22Rv1 (cell line): ENCODE results near the gene CD99L2.
"Not testable (repeated sequence)": the region's sequence is repeated elsewhere in the genome, so short reads cannot be mapped to it uniquely, and the experiment has no call there.

Source experiments
- H3K27ac ChIP-seq: fragments of 450-650 bp; 2 replicates; pipeline ENCODE4 v1.5.1; 2017
- ZFX ChIP-seq: fragments of 450-650 bp; IDR thresholded peaks from 2 replicates; pipeline ENCODE4 v1.6.1; 2017; ENCODE audit warnings: antibody characterized with exemption, borderline replicate concordance
- TF ChIP-seq, protein P1 (sequence below): fragments of 450-650 bp; IDR thresholded peaks from 2 replicates; pipeline ENCODE4 v1.5.1; 2017; ENCODE audit warnings: mild to moderate bottlenecking

Gene CD99L2

DNA sequence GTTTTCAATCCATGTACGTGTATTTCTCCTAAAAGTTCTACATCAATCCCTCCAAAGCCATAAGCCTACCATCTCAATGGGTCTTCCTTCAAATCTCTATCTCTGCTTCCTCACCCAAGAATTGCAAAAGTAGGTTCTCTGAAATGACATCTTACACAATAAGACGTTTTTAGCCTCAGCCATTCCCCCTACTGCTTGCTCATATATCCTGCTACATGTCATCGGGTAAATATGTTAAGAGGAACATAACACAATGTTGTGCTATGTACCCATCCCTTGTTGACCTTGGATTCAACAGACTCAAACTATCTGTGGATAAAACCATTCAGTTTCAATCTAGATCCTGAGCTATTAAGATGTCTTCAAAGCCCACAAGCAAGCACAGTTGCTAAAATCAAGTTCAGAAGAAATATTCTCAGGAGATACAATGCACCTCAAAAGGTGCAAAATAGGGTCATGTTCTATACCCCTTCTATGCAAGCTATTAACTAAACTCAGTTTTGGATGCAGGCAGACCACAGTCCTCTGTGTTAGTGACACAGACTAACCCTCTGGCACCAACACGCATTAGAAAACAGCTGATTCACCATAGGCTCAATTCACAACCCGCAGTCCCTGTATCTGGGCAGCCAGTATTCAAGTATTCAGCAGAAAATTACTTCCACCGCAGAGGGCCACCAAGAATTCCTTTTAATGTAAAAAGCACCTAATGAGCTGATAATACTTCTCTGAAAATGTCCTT, 56.8 kb downstream of the CD99L2 start:
- H3K27ac ChIP-seq, result no peak overlapping the region

DNA sequence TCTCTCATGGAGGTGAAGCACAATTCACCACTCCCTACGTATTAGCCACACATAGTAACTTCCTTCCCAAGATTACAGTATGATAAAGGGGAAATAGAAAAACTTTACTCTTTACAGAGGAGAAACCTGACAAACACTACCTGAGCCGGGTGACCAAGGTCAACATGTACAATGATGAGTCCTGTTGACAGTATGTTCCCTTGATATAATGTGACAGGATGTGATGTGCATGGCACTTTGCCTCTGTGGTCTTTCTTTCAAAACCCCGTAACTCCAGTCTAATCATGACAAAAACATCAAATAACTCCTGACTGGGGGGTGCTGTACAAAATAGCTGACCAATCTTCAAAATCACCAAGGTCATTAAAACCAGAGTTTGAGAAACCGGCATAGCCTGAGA, 60.6 kb downstream of the CD99L2 start:
- no peak overlapping the region for H3K27ac ChIP-seq
- TF ChIP-seq, protein P1, sequence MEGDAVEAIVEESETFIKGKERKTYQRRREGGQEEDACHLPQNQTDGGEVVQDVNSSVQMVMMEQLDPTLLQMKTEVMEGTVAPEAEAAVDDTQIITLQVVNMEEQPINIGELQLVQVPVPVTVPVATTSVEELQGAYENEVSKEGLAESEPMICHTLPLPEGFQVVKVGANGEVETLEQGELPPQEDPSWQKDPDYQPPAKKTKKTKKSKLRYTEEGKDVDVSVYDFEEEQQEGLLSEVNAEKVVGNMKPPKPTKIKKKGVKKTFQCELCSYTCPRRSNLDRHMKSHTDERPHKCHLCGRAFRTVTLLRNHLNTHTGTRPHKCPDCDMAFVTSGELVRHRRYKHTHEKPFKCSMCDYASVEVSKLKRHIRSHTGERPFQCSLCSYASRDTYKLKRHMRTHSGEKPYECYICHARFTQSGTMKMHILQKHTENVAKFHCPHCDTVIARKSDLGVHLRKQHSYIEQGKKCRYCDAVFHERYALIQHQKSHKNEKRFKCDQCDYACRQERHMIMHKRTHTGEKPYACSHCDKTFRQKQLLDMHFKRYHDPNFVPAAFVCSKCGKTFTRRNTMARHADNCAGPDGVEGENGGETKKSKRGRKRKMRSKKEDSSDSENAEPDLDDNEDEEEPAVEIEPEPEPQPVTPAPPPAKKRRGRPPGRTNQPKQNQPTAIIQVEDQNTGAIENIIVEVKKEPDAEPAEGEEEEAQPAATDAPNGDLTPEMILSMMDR, result no peak
- TF ChIP-seq ZFX, result no peak

More for the DNA sequence above, 56.8 kb downstream of the CD99L2 start:
- TF ChIP-seq, protein P1, result no peak
- TF ChIP-seq ZFX, result no peak

GRCh38 chrX:150834695-150835094, 63.8 kb downstream of the CD99L2 start:
- no peak for TF ChIP-seq ZFX
- TF ChIP-seq, protein P1, result no peak
- no peak overlapping the region for H3K27ac ChIP-seq

DNA sequence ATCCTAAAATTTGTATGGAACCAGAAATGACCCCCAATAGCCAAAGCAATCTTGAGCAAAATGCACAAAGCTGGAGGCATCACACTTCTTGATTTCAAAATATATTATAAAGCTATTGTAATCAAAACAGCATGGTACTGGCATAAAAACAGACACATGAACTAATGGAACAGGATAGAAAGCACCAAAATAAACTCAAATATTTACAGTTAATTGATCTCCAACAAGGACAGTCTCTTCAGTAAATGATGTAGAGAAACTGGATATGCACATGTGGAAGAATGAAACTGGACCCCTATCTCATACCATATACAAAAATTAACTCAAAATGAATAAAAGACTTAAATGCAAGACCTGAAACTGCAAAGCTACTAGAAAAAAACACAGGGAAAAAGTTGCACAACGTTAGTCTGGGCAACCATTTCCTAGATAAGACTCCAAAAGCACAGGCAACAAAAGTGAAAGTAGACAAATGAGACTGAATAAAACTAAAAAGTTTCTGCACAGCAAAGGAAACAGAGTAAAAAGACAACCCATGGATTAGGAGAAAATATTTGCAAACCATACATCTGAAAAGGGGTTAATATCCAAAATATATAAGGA, 64.9 kb downstream of the CD99L2 start:
- TF ChIP-seq, protein P1, result no peak
- no peak for TF ChIP-seq ZFX
- no peak overlapping the region for H3K27ac ChIP-seq

- H3K27ac ChIP-seq, result no peak overlapping the region
- TF ChIP-seq ZFX, result no peak
- TF ChIP-seq, protein P1, result no peak
Observed at GRCh38 chrX:150831863-150832262, 66.6 kb downstream of the CD99L2 start.

- H3K27ac ChIP-seq, result no peak overlapping the region
- TF ChIP-seq, protein P1, result no peak
- TF ChIP-seq ZFX, result no peak
Observed at GRCh38 chrX:150828785-150829184, 69.7 kb downstream of the CD99L2 start.

DNA sequence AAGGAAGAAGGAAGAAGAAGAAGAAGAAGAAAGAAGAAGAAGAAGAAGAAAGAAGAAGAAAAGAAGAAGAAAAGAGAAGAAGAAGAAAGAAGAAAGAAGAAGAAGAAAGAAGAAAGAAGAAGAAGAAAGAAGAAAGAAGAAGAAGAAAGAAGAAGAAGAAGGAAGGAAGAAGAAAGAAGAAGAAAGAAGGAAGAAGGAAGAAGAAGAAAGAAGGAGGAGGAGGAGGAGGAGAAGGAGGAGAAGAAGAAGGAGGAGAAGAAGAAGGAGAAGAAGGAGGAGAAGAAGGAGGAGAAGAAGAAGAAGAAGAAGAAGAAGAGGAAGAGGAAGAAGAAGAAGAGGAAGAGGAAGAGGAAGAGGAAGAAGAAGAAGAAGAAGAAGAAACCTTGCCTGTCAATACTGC, 74.1 kb downstream of the CD99L2 start:
- not testable (repeated sequence) for H3K27ac ChIP-seq

GRCh38 chrX:150823826-150824225, 74.6 kb downstream of the CD99L2 start:
- not testable (repeated sequence) for H3K27ac ChIP-seq
